Activated T-helper 17 cell treated with anti-CD3 and anti-CD28 coated beads, Interleukin-2, amount 50 U/mL, for 72 hours (primary cell): ENCODE results near the gene SIRT5. TPM values are rescaled to one million over a fixed set of nuclear protein-coding genes. Genes with fewer than 3 reads are reported as not detected.

Experiments
- ATAC-seq: fragments of 150-1000 bp; cut with Tn5 transposase; replicated peaks from 2 replicates; pipeline ENCODE4 v1.10.0; 2021; ENCODE audit warnings: mild to moderate bottlenecking, moderate library complexity
- H3K27ac Mint-ChIP-seq: one replicate; pipeline ENCODE4 v1.8.0; 2022; ENCODE audit warnings: mixed read lengths
- H3K27me3 Mint-ChIP-seq: one replicate; pipeline ENCODE4 v1.8.0; 2022; ENCODE audit warnings: mixed read lengths
- H3K36me3 Mint-ChIP-seq: one replicate; pipeline ENCODE4 v1.8.0; 2022; ENCODE audit warnings: low read depth, mild to moderate bottlenecking, mixed read lengths
- H3K4me1 Mint-ChIP-seq: one replicate; pipeline ENCODE4 v1.8.0; 2022; ENCODE audit warnings: mixed read lengths
- H3K4me3 Mint-ChIP-seq: one replicate; pipeline ENCODE4 v1.8.0; 2022; ENCODE audit warnings: mild to moderate bottlenecking, mixed read lengths
- H3K9me3 Mint-ChIP-seq: one replicate; pipeline ENCODE4 v1.8.0; 2022; ENCODE audit warnings: mixed read lengths
- total RNA-seq, 2 donors: library from RNA; stranded (reverse); gene quantifications; one replicate each; pipeline ENCODE4 v1.2.3, GENCODE V29; 2022

Gene SIRT5
- total RNA-seq, 2 donors from 2014 or later, result 6.6 to 8.9 TPM

DNA sequence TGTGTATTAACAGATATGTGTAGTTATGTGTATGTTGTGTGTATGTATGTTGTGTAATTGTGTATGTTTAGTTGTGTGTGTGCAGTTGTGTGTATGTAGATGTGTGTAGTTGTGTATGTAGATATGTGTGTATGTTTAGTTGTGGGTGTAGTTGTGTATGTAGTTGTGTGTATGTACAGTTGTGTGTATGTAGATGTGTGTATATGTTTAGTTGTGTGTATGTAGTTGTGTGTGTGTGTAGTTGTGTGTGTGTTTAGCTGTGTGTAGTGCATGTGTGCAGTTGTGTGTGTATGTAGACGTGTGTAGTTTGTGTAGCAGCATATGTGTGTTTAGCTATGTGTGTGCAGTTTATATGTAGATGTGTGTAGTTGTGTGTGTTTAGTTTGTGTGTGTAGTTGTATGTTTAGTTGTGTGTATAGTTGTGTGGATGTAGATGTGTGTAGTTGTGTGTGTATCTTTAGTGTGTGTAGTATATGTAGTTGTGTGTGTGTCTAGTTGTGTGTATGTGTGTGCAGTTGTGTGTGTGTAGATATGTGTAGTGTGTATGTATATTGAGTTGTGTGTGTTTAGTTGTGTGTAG is 16.3 kb downstream of the SIRT5 start:
- Mint-ChIP-seq H3K36me3 (peaks cover 13% of the 10 kb centered on the region), H3K27me3 (no peaks in the 10 kb centered on the region), H3K27ac (no peak overlapping the region), H3K9me3 (no peaks in the 10 kb centered on the region), H3K4me1 (no peaks in the 10 kb centered on the region), H3K4me3 (no peak overlapping the region)
- no peak for ATAC-seq

- Mint-ChIP-seq H3K27ac (no peak overlapping the region), H3K27me3 (no peaks in the 10 kb centered on the region), H3K36me3 (peaks cover 20% of the 10 kb centered on the region), H3K4me3 (no peak overlapping the region), H3K4me1 (no peaks in the 10 kb centered on the region), H3K9me3 (no peaks in the 10 kb centered on the region)
- ATAC-seq, result no peak
These were observed 17.0 kb downstream of the SIRT5 start for GRCh38 chr6:13591205-13591921.

- Mint-ChIP-seq H3K27ac (no peak overlapping the region), H3K4me1 (no peaks in the 10 kb centered on the region), H3K36me3 (peaks cover 31% of the 10 kb centered on the region), H3K4me3 (no peak overlapping the region), H3K27me3 (no peaks in the 10 kb centered on the region), H3K9me3 (no peaks in the 10 kb centered on the region)
- ATAC-seq, result no peak
These were observed 18.7 kb downstream of the SIRT5 start for GRCh38 chr6:13593103-13593502.

GRCh38 chr6:13593720-13594119 is 19.3 kb downstream of the SIRT5 start:
- Mint-ChIP-seq H3K4me1 (no peaks in the 10 kb centered on the region), H3K9me3 (no peaks in the 10 kb centered on the region), H3K27me3 (no peaks in the 10 kb centered on the region), H3K27ac (no peak overlapping the region), H3K4me3 (no peak overlapping the region), H3K36me3 (peaks cover 31% of the 10 kb centered on the region)
- ATAC-seq, result no peak

GRCh38 chr6:13597073-13597472 is 22.7 kb downstream of the SIRT5 start:
- H3K4me3 Mint-ChIP-seq, result no peak overlapping the region
- H3K36me3 Mint-ChIP-seq, result peaks cover 64% of the 10 kb centered on the region
- H3K9me3 Mint-ChIP-seq, result no peaks in the 10 kb centered on the region
- H3K4me1 Mint-ChIP-seq, result no peaks in the 10 kb centered on the region
- no peak overlapping the region for H3K27ac Mint-ChIP-seq
- no peak for ATAC-seq
- no peaks in the 10 kb centered on the region for H3K27me3 Mint-ChIP-seq

DNA sequence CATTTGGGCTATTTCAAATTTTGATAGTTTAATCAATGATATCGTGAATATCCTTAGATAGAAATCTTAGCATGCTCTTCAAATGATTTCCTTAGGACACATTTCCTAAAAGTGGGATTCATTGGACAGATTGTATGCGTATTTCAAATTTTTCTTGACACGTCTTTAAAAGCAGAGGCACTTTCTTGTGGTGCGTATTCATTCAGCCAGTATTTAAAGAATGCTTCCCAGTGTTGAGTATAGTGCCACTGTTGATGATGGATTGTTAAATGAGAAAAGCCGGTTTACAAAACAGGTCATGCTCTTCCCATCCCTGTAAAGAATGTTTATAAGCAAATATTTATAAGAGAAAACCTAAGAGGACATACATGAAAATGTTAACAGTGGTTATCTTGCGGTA is 25.6 kb downstream of the SIRT5 start:
- H3K4me3 Mint-ChIP-seq, result no peak overlapping the region
- H3K9me3 Mint-ChIP-seq, result no peaks in the 10 kb centered on the region
- no peak overlapping the region for H3K27ac Mint-ChIP-seq

DNA sequence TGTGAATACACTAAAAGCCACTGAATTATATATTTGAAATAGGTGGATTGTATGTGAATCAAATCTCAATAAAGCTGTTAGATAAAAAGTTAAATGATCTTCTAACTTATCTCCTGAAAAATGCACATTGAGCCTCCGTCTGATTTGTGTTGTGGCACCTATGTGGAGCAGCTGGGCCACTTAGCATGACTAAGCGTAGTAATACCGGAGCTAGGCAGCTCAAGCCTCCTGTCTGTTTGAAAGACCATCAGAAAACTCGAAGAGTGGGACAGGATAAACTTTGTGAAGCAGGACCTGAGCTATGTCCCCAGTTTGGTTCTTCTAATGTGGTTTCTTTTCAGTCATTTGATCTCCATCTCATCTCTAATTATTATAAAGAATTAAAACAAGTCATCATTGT is 29.7 kb downstream of the SIRT5 start:
- ATAC-seq, result no peak
- Mint-ChIP-seq H3K27me3 (no peaks in the 10 kb centered on the region), H3K27ac (no peak overlapping the region), H3K36me3 (peaks cover 50% of the 10 kb centered on the region), H3K4me3 (no peak overlapping the region), H3K4me1 (no peaks in the 10 kb centered on the region), H3K9me3 (no peaks in the 10 kb centered on the region)

More for the DNA sequence above, 25.6 kb downstream of the SIRT5 start:
- ATAC-seq, result no peak
- no peaks in the 10 kb centered on the region for H3K4me1 Mint-ChIP-seq
- H3K27me3 Mint-ChIP-seq, result no peaks in the 10 kb centered on the region
- H3K36me3 Mint-ChIP-seq, result peaks cover 78% of the 10 kb centered on the region

- H3K27me3 Mint-ChIP-seq, result no peaks in the 10 kb centered on the region
- H3K4me3 Mint-ChIP-seq, result no peak overlapping the region
- H3K4me1 Mint-ChIP-seq, result no peaks in the 10 kb centered on the region
- H3K9me3 Mint-ChIP-seq, result no peaks in the 10 kb centered on the region
- H3K27ac Mint-ChIP-seq, result no peak overlapping the region
- H3K36me3 Mint-ChIP-seq, result peaks cover 44% of the 10 kb centered on the region
- ATAC-seq, result no peak
These were observed 30.4 kb downstream of the SIRT5 start for GRCh38 chr6:13604546-13605416.

DNA sequence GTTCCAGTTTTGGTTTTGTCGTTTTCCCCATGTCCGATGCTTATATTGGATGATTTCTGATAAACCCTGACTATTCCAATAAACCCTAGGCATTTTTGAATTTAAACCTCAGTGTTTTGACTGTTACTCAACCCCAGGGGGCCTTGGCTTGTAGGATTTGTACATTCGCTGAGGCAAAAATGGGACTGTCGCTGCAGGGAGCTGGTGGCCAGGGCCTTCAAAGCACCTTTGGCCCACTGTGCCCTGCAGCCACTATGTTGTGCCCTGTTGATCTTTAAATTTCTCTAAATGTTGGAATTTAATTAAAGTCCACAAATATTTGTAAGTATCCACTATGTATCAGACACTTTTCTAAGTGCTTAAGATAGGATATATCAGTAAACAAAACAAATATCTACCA is 31.2 kb downstream of the SIRT5 start:
- Mint-ChIP-seq H3K4me3 (no peak overlapping the region), H3K27me3 (no peaks in the 10 kb centered on the region), H3K36me3 (peaks cover 36% of the 10 kb centered on the region), H3K9me3 (no peaks in the 10 kb centered on the region), H3K27ac (peak overlapping the region; percentile 28), H3K4me1 (no peaks in the 10 kb centered on the region)
- ATAC-seq, result no peak

DNA sequence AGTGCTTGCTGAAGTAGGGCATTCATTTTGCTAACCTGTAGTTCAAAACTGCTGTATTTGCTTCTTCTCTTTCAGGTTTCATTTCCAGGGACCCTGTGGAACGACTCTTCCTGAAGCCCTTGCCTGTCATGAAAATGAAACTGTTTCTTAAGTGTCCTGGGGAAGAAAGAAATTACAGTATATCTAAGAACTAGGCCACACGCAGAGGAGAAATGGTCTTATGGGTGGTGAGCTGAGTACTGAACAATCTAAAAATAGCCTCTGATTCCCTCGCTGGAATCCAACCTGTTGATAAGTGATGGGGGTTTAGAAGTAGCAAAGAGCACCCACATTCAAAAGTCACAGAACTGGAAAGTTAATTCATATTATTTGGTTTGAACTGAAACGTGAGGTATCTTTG is 37.3 kb downstream of the SIRT5 start:
- H3K9me3 Mint-ChIP-seq, result no peaks in the 10 kb centered on the region
- peak overlapping the region; percentile 77 for H3K4me3 Mint-ChIP-seq
- H3K27ac Mint-ChIP-seq, result peak overlapping the region; percentile 85
- H3K36me3 Mint-ChIP-seq, result peaks cover 26% of the 10 kb centered on the region
- H3K27me3 Mint-ChIP-seq, result no peaks in the 10 kb centered on the region
- ATAC-seq, result no peak
- H3K4me1 Mint-ChIP-seq, result peaks cover 21% of the 10 kb centered on the region

GRCh38 chr6:13613029-13613594 is 38.7 kb downstream of the SIRT5 start:
- Mint-ChIP-seq H3K4me1 (peaks cover 30% of the 10 kb centered on the region), H3K27me3 (no peaks in the 10 kb centered on the region), H3K9me3 (no peaks in the 10 kb centered on the region), H3K27ac (no peak overlapping the region), H3K4me3 (peak overlapping the region; percentile 99), H3K36me3 (peaks cover 40% of the 10 kb centered on the region)
- ATAC-seq, result no peak

GRCh38 chr6:13614126-13614925 is 39.9 kb downstream of the SIRT5 start:
- H3K9me3 Mint-ChIP-seq, result no peaks in the 10 kb centered on the region
- no peaks in the 10 kb centered on the region for H3K27me3 Mint-ChIP-seq
- peak overlapping the region; percentile 97 for H3K27ac Mint-ChIP-seq
- peak; percentile 34 for ATAC-seq
- peak overlapping the region; percentile 99 for H3K4me3 Mint-ChIP-seq
- peaks cover 30% of the 10 kb centered on the region for H3K4me1 Mint-ChIP-seq
- H3K36me3 Mint-ChIP-seq, result peaks cover 52% of the 10 kb centered on the region

DNA sequence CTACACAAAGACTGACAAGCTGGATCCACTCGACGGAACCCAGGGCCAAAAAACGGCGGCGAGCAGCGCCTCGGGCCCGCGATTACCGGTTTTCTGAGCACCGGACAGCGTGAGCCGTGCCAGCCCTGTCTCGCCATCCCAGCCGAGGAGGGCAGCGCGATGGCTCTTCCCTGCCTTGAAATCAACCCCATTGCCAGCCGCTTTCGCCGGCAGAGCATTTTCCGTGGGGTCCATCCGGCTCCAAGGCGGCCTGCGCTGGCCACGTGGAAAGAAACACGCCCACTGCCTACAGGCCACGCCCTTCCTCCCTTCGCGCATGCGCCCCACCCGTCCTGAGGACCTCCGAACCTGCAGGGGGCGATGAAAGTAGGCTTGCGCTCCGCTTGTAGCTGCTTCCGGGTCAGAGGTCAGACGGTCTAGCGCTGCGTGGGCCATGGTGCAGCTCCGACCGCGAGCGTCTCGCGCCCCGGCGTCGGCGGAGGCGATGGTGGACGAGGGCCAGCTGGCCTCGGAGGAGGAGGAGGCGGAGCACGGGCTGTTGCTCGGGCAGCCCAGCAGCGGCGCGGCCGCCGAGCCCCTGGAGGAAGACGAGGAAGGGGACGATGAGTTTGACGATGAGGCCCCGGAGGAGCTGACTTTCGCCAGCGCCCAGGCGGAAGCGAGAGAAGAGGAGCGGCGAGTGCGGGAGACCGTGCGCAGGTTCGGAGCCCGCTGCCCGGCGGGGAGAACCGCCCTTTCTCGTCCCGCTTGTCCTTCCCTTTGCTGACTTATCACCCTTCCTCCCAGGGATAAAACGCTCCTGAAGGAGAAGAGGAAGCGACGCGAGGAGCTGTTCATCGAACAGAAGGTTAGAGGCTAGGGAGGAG is 40.8 kb downstream of the SIRT5 start, which contains the start of gene NOL7:
NOL7 (plus strand) TSS at position 410 of the 866 bp plus-strand sequence; CDS start at position 434, 24 bp downstream.
- Mint-ChIP-seq H3K27ac (peak within 1 kb of the TSS; percentile 97), H3K27me3 (no peaks in the 10 kb centered on the region), H3K36me3 (peaks cover 61% of the 10 kb centered on the region), H3K9me3 (no peaks in the 10 kb centered on the region), H3K4me3 (peak within 1 kb of the TSS; percentile 99), H3K4me1 (peaks cover 30% of the 10 kb centered on the region)
- ATAC-seq, result peak; percentile 92
